Measurements from ENCODE around the gene ARRDC3.

GRCh38 chr5:91365498-91365897 is 17.6 kb downstream of the ARRDC3 start:
- TF ChIP-seq CTCF (IDR thresholded peaks at IDR 0.05; ENCODE audit: low read depth, low read length) (no peak), EZH2phosphoT487 (IDR thresholded peaks at IDR 0.05; ENCODE audit: low read depth) (no peak)

Data from OCI-LY3 (cell line).